ENCODE data around the gene NLGN1.

NLGN1 gene

DNA sequence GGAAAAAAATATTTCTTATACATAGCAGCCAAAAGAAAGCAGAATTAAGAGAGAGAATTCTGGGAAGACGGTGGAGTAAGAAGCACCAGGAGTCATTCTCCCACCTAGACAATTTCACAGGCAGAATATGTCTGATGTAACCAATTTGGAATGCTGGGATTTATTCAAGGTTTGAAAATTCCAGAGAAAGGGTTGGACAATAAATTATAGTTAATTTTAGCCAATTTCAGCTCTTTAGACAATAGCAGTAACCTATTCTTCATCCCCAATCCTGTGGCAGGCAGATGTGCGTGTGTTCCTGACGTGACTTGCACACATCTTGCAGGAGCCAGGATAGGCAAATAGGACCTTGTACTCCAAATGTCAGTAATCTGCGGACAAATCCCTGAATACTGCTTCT lies 920.6 kb downstream of the NLGN1 start:
- H3K9me3 ChIP-seq (ENCODE audit: control insufficient read depth, insufficient read depth, low read length): peaks cover 10% of the 10 kb centered on the region; the same call in 1 of the 2 replicates
- no peak overlapping the region for H3K9ac ChIP-seq (ENCODE audit: low read depth, low read length)
- H3K27me3 ChIP-seq (ENCODE audit: control insufficient read depth, insufficient read depth, low read length): no peaks in the 10 kb centered on the region
- H3K27ac ChIP-seq (ENCODE audit: low read depth, low read length): no peak overlapping the region
- no peak overlapping the region for H3K4me3 ChIP-seq (ENCODE audit: low read depth, low read length)
- peaks cover 17% of the 10 kb centered on the region; the same call in 1 of the 2 replicates for H3K4me1 ChIP-seq (ENCODE audit: control insufficient read depth, insufficient read depth, low read length)
- H3K36me3 ChIP-seq (ENCODE audit: control insufficient read depth, insufficient read depth, low read length): no peaks in the 10 kb centered on the region

DNA sequence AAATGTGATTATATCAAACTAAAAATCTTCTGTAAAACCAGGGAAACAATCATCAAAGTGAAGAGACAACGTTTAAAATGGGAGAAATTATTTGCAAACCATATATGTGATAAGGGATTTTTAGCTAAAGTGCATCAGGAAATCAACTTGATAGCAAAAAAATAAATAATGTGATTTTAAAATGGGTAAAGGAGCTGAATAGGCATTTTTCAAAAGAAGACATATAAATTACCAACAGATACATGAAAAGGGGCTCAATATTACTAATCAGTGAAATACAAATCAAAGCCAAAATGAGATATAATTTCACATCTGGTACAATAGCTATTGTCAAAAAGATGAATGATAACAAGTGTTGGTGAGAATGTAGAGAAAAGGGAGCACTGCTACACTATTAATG lies 924.0 kb downstream of the NLGN1 start:
- no peak overlapping the region for H3K27ac ChIP-seq (ENCODE audit: low read depth, low read length)
- no peak overlapping the region for H3K4me3 ChIP-seq (ENCODE audit: low read depth, low read length)
- no peaks in the 10 kb centered on the region for H3K36me3 ChIP-seq (ENCODE audit: control insufficient read depth, insufficient read depth, low read length)
- no peak overlapping the region for H3K9ac ChIP-seq (ENCODE audit: low read depth, low read length)
- H3K9me3 ChIP-seq (ENCODE audit: control insufficient read depth, insufficient read depth, low read length): peaks cover 10% of the 10 kb centered on the region; the same call in 1 of the 2 replicates
- H3K4me1 ChIP-seq (ENCODE audit: control insufficient read depth, insufficient read depth, low read length): peaks cover 26% of the 10 kb centered on the region
- no peaks in the 10 kb centered on the region for H3K27me3 ChIP-seq (ENCODE audit: control insufficient read depth, insufficient read depth, low read length)

DNA sequence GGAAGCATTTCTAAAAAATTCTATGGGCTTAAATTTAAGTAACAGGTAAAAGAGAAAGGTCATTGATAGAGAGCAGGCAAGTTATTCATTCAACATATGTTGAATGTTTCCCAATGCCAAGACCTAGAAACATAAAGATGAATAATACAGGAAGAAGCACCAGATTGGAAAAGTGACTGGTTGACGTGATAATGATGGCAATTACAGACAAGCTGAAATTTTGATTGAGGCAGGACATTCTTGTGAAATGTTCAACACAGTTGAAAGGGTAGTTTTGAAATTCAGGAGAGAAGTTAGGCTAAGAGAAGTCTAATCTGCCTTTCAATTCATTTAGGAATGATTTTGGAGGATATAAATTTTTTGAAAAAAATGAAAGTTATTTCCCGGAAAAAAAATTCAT lies 925.2 kb downstream of the NLGN1 start:
- no peak overlapping the region for H3K9ac ChIP-seq (ENCODE audit: low read depth, low read length)
- H3K36me3 ChIP-seq (ENCODE audit: control insufficient read depth, insufficient read depth, low read length): no peaks in the 10 kb centered on the region
- H3K9me3 ChIP-seq (ENCODE audit: control insufficient read depth, insufficient read depth, low read length): peaks cover 10% of the 10 kb centered on the region; the same call in 1 of the 2 replicates
- no peak overlapping the region for H3K27ac ChIP-seq (ENCODE audit: low read depth, low read length)
- no peaks in the 10 kb centered on the region for H3K27me3 ChIP-seq (ENCODE audit: control insufficient read depth, insufficient read depth, low read length)
- H3K4me3 ChIP-seq (ENCODE audit: low read depth, low read length): no peak overlapping the region
- H3K4me1 ChIP-seq (ENCODE audit: control insufficient read depth, insufficient read depth, low read length): peaks cover 29% of the 10 kb centered on the region

DNA sequence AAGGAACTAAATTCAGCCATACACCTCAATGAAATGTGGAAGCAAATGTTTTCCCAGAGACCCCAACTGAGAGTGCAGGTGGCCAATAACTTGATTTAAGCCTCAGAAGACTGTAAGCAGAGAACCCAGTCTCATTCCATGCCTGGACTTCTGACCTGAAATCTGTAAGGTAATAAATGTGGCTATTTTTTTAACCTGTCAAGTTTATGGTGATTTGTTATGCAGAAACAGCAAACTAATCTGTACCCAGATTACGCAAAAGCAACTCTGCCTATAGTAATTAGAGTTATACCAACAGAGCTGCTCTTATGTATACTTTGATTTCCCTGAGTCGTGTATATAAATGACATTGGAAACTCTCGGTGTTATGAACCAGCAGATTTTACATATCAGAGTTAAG lies 927.6 kb downstream of the NLGN1 start:
- Histone ChIP-seq H3K36me3 (ENCODE audit: control insufficient read depth, insufficient read depth, low read length) (no peaks in the 10 kb centered on the region), H3K9me3 (ENCODE audit: control insufficient read depth, insufficient read depth, low read length) (peaks cover 10% of the 10 kb centered on the region; the same call in 1 of the 2 replicates), H3K27me3 (ENCODE audit: control insufficient read depth, insufficient read depth, low read length) (no peaks in the 10 kb centered on the region), H3K4me3 (ENCODE audit: low read depth, low read length) (no peak overlapping the region), H3K4me1 (ENCODE audit: control insufficient read depth, insufficient read depth, low read length) (peaks cover 12% of the 10 kb centered on the region), H3K9ac (ENCODE audit: low read depth, low read length) (no peak overlapping the region), H3K27ac (ENCODE audit: low read depth, low read length) (no peak overlapping the region)

DNA sequence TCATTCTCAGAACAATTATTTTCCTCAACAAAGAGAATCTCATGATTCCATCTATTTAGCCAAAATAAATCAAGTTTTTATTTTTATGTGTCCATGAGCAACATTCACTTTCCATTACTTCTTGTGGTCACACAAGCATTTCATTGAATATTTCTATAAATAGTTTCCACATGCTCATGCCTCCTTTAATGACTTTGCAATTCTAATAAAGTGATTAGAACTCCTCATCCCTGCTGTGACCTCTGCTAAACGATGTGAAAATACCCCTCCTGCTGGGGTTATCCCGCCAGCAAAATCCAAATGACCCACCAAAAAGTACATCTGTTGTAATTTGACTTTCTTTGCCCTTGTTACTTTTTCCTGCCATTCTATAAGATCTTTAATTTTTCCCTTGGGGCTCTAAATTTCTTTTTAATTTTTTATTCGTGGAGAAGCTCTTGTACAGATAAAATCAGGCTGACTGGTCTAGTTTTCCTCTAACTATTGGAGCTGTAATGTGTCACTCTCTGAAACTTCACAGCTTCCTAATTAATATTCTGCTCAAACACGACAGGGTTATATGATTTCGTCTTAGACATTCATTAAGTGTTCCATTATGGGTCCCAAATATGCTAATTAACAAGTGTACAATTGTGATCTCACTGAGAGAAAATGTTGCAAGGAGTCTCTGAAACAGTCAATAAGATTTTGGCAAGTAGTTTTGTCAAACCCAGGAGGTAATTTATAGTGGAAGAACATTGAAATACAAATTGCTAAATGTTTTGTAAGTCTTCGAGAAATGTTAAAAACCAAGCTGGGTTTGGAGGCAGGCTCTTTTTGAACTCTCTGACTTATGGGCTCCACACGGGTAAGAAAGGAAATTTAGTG lies 928.5 kb downstream of the NLGN1 start:
- no peak overlapping the region for H3K27ac ChIP-seq (ENCODE audit: low read depth, low read length)
- H3K4me3 ChIP-seq (ENCODE audit: low read depth, low read length): no peak overlapping the region
- peaks cover 12% of the 10 kb centered on the region for H3K4me1 ChIP-seq (ENCODE audit: control insufficient read depth, insufficient read depth, low read length)
- H3K27me3 ChIP-seq (ENCODE audit: control insufficient read depth, insufficient read depth, low read length): no peaks in the 10 kb centered on the region
- no peaks in the 10 kb centered on the region for H3K36me3 ChIP-seq (ENCODE audit: control insufficient read depth, insufficient read depth, low read length)
- peaks cover 4% of the 10 kb centered on the region; the same call in 1 of the 2 replicates for H3K9me3 ChIP-seq (ENCODE audit: control insufficient read depth, insufficient read depth, low read length)
- H3K9ac ChIP-seq (ENCODE audit: low read depth, low read length): no peak overlapping the region

DNA sequence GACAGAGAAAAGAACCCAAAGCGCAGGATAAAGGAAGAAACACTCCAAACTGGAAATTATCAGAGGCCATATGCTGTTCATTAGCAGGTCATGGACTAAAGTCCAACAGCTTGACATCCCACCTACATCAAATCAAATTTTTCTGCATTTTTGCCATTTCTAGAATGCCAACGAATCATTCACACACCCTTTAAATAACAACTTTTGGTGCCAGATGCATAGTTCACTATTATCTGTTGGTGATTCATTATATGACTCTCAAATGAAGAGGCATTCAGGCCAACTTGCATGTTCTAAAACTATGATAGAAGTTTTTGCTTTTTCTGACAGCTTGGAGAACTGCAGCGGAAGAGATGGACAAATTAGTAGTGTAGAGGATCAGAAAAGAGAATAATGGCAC lies 931.8 kb downstream of the NLGN1 start:
- Histone ChIP-seq H3K9me3 (ENCODE audit: control insufficient read depth, insufficient read depth, low read length) (no peaks in the 10 kb centered on the region), H3K27me3 (ENCODE audit: control insufficient read depth, insufficient read depth, low read length) (no peaks in the 10 kb centered on the region), H3K36me3 (ENCODE audit: control insufficient read depth, insufficient read depth, low read length) (no peaks in the 10 kb centered on the region), H3K9ac (ENCODE audit: low read depth, low read length) (no peak overlapping the region), H3K27ac (ENCODE audit: low read depth, low read length) (no peak overlapping the region), H3K4me1 (ENCODE audit: control insufficient read depth, insufficient read depth, low read length) (peaks cover 22% of the 10 kb centered on the region), H3K4me3 (ENCODE audit: low read depth, low read length) (no peak overlapping the region)

DNA sequence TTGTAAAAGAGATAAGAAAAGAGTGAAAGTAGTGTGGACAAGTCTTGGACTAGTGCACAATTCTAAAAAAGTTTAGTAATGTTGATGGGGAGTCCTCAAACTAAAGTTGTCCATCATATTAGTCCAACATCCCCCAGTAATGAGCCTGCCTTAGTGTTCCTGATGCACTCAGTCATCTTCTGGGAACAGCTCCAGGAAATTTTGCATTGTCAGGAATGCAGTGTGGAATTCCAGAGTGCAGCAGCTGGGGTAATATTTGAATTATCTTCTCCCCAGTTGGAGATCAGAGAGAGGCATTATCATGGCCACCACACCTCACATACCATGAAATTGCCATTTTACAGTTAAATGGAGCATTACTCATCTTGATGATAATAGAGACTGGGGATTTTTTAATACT lies 932.8 kb downstream of the NLGN1 start:
- H3K36me3 ChIP-seq (ENCODE audit: control insufficient read depth, insufficient read depth, low read length): no peaks in the 10 kb centered on the region
- no peaks in the 10 kb centered on the region for H3K27me3 ChIP-seq (ENCODE audit: control insufficient read depth, insufficient read depth, low read length)
- H3K9me3 ChIP-seq (ENCODE audit: control insufficient read depth, insufficient read depth, low read length): no peaks in the 10 kb centered on the region
- H3K4me1 ChIP-seq (ENCODE audit: control insufficient read depth, insufficient read depth, low read length): peaks cover 22% of the 10 kb centered on the region
- H3K4me3 ChIP-seq (ENCODE audit: low read depth, low read length): no peak overlapping the region
- H3K9ac ChIP-seq (ENCODE audit: low read depth, low read length): no peak overlapping the region
- H3K27ac ChIP-seq (ENCODE audit: low read depth, low read length): no peak overlapping the region

DNA sequence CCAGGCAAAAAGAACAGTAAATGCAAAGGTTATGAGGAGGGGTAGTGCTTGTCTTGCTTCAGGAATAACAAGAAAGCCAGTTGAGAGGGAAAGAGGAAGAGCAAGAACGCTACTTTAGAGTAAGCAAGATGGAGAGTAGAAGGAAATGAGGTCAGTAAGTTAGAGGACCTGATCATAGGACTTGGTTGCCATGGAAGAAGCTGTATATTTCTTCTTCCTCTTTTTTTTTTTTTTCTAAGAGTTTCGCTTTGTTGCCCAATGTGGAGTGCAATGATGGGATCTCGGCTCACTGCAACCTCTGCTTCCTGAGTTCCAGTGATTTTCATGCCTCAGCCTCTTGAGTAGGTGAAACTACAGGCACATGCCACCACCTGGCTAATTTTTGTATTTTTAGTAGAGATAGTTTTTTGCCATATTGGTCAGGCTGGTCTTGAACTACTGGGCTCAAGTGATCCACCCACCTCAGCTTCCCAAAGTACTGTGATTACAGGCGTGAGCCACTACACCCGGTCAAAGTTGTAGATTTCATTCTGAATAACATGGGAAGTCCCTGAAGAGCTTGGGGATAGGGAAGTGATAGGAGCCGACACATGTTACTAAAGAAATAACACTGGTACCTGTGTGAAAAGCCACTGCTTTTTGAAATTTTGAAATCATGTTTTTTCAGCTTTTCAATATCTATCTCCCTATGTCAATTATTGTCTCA lies 933.7 kb downstream of the NLGN1 start:
- Histone ChIP-seq H3K4me3 (ENCODE audit: low read depth, low read length) (no peak overlapping the region), H3K27ac (ENCODE audit: low read depth, low read length) (no peak overlapping the region), H3K9me3 (ENCODE audit: control insufficient read depth, insufficient read depth, low read length) (no peaks in the 10 kb centered on the region), H3K9ac (ENCODE audit: low read depth, low read length) (no peak overlapping the region), H3K4me1 (ENCODE audit: control insufficient read depth, insufficient read depth, low read length) (peaks cover 22% of the 10 kb centered on the region), H3K27me3 (ENCODE audit: control insufficient read depth, insufficient read depth, low read length) (no peaks in the 10 kb centered on the region), H3K36me3 (ENCODE audit: control insufficient read depth, insufficient read depth, low read length) (no peaks in the 10 kb centered on the region)

DNA sequence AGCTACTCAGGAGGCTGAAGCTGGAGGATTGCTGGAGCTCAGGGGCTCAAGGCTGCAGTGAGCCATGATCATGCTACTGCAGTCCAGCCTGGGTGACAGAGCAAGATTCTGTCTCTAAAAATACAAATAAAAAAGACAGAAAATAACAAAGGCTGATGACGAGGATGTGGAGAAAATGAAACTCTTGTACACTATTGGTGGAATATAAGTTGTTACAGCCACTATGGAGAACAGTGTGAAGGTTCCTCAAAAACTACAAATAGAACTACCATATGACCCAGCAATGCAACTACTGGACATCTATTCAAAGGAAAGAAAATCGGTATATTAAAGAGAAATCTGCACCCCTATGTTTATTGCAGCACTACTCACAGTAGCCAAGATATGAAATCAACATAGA lies 934.8 kb downstream of the NLGN1 start:
- Histone ChIP-seq H3K9me3 (ENCODE audit: control insufficient read depth, insufficient read depth, low read length) (no peaks in the 10 kb centered on the region), H3K4me3 (ENCODE audit: low read depth, low read length) (no peak overlapping the region), H3K36me3 (ENCODE audit: control insufficient read depth, insufficient read depth, low read length) (no peaks in the 10 kb centered on the region), H3K9ac (ENCODE audit: low read depth, low read length) (no peak overlapping the region), H3K27me3 (ENCODE audit: control insufficient read depth, insufficient read depth, low read length) (no peaks in the 10 kb centered on the region), H3K27ac (ENCODE audit: low read depth, low read length) (no peak overlapping the region), H3K4me1 (ENCODE audit: control insufficient read depth, insufficient read depth, low read length) (peaks cover 16% of the 10 kb centered on the region)

DNA sequence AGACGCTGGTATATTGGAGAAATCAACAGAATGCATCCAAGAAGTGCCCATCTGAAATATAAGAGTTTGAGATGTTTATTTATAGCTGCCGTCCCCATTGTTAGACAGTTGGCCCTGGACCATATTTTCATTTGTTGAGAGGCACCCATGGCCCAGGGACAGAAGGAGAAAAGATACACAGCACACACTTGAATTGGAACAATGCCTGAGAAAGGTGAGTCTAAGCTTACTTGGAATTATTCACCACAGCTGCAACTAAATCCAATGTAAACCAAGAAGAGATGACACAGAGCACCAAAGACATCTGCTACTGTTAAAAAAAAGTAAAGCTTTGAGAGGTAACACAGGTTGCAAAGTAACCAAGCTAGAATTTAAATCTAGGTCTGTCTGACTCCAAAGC lies 936.1 kb downstream of the NLGN1 start:
- Histone ChIP-seq H3K36me3 (ENCODE audit: control insufficient read depth, insufficient read depth, low read length) (no peaks in the 10 kb centered on the region), H3K27ac (ENCODE audit: low read depth, low read length) (no peak overlapping the region), H3K4me1 (ENCODE audit: control insufficient read depth, insufficient read depth, low read length) (peaks cover 16% of the 10 kb centered on the region), H3K4me3 (ENCODE audit: low read depth, low read length) (no peak overlapping the region), H3K9ac (ENCODE audit: low read depth, low read length) (no peak overlapping the region), H3K9me3 (ENCODE audit: control insufficient read depth, insufficient read depth, low read length) (no peaks in the 10 kb centered on the region), H3K27me3 (ENCODE audit: control insufficient read depth, insufficient read depth, low read length) (no peaks in the 10 kb centered on the region)

DNA sequence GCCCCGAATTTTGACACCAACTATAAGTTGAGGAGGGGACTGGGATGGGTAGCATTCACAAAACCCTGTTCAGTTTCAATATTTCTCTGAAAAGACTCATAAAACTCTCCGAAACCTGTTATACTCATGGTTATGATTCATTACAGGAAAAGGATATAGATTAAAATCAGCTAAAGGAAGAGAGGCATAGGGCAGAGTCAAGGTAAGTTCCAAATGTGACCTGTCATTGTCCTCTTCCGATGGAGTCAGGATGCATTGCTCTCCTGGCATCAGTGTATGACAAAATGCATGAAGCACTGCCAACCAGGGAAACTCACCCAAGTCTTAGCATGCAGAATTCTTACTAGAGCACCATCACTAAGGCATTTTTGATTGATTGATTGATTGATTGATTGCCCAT lies 936.6 kb downstream of the NLGN1 start:
- no peak overlapping the region for H3K9ac ChIP-seq (ENCODE audit: low read depth, low read length)
- H3K4me1 ChIP-seq (ENCODE audit: control insufficient read depth, insufficient read depth, low read length): peaks cover 16% of the 10 kb centered on the region
- H3K27me3 ChIP-seq (ENCODE audit: control insufficient read depth, insufficient read depth, low read length): no peaks in the 10 kb centered on the region
- no peaks in the 10 kb centered on the region for H3K9me3 ChIP-seq (ENCODE audit: control insufficient read depth, insufficient read depth, low read length)
- no peak overlapping the region for H3K27ac ChIP-seq (ENCODE audit: low read depth, low read length)
- no peak overlapping the region for H3K4me3 ChIP-seq (ENCODE audit: low read depth, low read length)
- H3K36me3 ChIP-seq (ENCODE audit: control insufficient read depth, insufficient read depth, low read length): no peaks in the 10 kb centered on the region
